ENCODE measurements around the gene UBA1. TPM values are rescaled to one million over a fixed set of nuclear protein-coding genes. Genes with fewer than 3 reads are reported as not detected.

Gene UBA1
- total and polyA plus RNA-seq, 2 of the 13 experiments (the other 11 are each of a cell fraction or from before 2014, with no cell fraction given): 93.3 to 129 TPM

DNA sequence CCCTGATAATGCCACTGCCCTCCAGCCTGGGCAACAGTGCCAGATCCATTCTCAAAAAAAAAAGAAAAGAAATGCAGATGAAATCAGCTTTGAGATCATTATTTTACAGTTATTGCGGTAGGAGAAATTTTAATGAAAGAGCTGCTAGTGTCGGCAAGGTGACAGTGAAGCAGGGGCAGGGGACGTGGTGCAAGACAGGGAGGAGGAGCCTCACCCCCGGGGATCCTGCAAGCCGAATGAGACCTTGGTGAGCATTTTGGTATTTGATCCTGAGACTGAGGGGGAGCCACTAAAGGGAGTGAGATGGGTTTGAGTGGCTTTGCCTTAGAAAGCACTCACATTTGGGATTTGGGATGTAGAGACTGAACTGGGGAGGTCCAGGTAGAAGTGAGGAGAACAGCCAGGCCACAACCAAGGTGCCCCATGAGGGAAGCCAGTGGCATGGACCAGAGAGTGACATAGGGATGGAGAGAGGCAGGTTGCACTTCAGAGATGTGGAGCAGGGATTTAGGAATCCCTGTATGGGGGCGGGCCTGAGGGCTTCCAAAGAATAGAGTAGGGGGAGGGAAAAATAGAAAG is 25.0 kb upstream of the UBA1 start (continued):
- TF ChIP-seq ZFP36 (IDR thresholded peaks at IDR 0.05; ENCODE audit: borderline replicate concordance, low read depth, low read length, partially characterized antibody) (no peak), RBM22 (optimal IDR thresholded peaks at IDR 0.05; ENCODE audit: low read length) (no peak), ZMYM4 (CRISPR knock-in tag; IDR thresholded peaks at IDR 0.05) (no peak), MEIS1 (CRISPR knock-in tag; IDR thresholded peaks at IDR 0.05; ENCODE audit: borderline replicate concordance) (no peak), HNRNPLL (IDR thresholded peaks at IDR 0.05; ENCODE audit: low read depth, low read length, poor library complexity, severe bottlenecking) (no peak), NR2F6 (IDR thresholded peaks at IDR 0.05) (no peak), NR2F6 (CRISPR knock-in tag; IDR thresholded peaks at IDR 0.05) (no peak), ZKSCAN1 (IDR thresholded peaks at IDR 0.05; ENCODE audit: low read length) (no peak), ZNF678 (CRISPR knock-in tag; IDR thresholded peaks at IDR 0.05) (no peak), MATR3 (CRISPR knock-in tag; IDR thresholded peaks at IDR 0.05) (no peak)
- TF ChIP-seq, protein P1, sequence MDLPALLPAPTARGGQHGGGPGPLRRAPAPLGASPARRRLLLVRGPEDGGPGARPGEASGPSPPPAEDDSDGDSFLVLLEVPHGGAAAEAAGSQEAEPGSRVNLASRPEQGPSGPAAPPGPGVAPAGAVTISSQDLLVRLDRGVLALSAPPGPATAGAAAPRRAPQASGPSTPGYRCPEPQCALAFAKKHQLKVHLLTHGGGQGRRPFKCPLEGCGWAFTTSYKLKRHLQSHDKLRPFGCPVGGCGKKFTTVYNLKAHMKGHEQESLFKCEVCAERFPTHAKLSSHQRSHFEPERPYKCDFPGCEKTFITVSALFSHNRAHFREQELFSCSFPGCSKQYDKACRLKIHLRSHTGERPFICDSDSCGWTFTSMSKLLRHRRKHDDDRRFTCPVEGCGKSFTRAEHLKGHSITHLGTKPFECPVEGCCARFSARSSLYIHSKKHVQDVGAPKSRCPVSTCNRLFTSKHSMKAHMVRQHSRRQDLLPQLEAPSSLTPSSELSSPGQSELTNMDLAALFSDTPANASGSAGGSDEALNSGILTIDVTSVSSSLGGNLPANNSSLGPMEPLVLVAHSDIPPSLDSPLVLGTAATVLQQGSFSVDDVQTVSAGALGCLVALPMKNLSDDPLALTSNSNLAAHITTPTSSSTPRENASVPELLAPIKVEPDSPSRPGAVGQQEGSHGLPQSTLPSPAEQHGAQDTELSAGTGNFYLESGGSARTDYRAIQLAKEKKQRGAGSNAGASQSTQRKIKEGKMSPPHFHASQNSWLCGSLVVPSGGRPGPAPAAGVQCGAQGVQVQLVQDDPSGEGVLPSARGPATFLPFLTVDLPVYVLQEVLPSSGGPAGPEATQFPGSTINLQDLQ (CRISPR knock-in tag; IDR thresholded peaks at IDR 0.05): no peak
- TF ChIP-seq, protein P2, sequence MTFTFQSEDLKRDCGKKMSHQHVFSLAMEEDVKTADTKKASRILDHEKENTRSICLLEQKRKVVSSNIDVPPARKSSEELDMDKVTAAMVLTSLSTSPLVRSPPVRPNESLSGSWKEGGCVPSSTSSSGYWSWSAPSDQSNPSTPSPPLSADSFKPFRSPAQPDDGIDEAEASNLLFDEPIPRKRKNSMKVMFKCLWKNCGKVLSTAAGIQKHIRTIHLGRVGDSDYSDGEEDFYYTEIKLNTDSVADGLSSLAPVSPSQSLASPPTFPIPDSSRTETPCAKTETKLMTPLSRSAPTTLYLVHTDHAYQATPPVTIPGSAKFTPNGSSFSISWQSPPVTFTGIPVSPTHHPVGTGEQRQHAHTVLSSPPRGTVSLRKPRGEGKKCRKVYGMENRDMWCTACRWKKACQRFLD (CRISPR knock-in tag; IDR thresholded peaks at IDR 0.05; ENCODE audit: borderline replicate concordance): no peak
- TF ChIP-seq, protein P3, sequence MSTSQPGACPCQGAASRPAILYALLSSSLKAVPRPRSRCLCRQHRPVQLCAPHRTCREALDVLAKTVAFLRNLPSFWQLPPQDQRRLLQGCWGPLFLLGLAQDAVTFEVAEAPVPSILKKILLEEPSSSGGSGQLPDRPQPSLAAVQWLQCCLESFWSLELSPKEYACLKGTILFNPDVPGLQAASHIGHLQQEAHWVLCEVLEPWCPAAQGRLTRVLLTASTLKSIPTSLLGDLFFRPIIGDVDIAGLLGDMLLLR (CRISPR knock-in tag; IDR thresholded peaks at IDR 0.05): no peak
